Psoas muscle (tissue), 8 donors: ENCODE measurements around the gene TARS2. TPM values are rescaled to one million over a fixed set of nuclear protein-coding genes. Genes with fewer than 3 reads are reported as not detected.

Source experiments
- ATAC-seq, 4 donors: fragments of 200-7000 bp; cut with Tn5 transposase; one replicate each; pipeline ENCODE4 v1.9.1; 2020; ENCODE audit warnings: moderate library complexity in 3 of 4, mild to moderate bottlenecking in 2 of 4
- DNase-seq, 2 donors: peaks; one replicate each; pipeline ENCODE4 v3.0.0-alpha.2; 2020
- H3K27ac ChIP-seq: fragments of 200-600 bp; one replicate; pipeline ENCODE4 v1.8.0; 2022
- H3K27me3 ChIP-seq, 3 donors: fragments of 200-600 bp in 1 of 3; one replicate each; pipeline versions ENCODE4 v1.6.1 to v1.8.0; 2013 to 2022; ENCODE audit warnings: low read length in 2 of 3, mild to moderate bottlenecking in 2 of 3, moderate library complexity in 1 of 3; ENCODE audit not compliant: insufficient read depth in 3 of 3
- H3K36me3 ChIP-seq, 2 donors: fragments of 200-600 bp in 1 of 2; one replicate each; pipeline versions ENCODE4 v1.6.1 to v1.8.0; 2013 to 2022; ENCODE audit warnings: low read depth in 1 of 2, mild to moderate bottlenecking in 1 of 2, moderate library complexity in 1 of 2; ENCODE audit not compliant: insufficient read depth in 1 of 2
- H3K4me1 ChIP-seq: fragments of 200-600 bp; one replicate; pipeline ENCODE4 v1.8.0; 2022
- H3K4me3 ChIP-seq: fragments of 200-600 bp; one replicate; pipeline ENCODE4 v1.8.0; 2022; ENCODE audit warnings: mild to moderate bottlenecking
- H3K9me3 ChIP-seq: fragments of 200-600 bp; one replicate; pipeline ENCODE4 v1.8.0; 2022
- CTCF ChIP-seq: fragments of 200-600 bp; IDR thresholded peaks from one replicate; pipeline ENCODE4 v1.8.0; 2022; ENCODE audit warnings: antibody characterized with exemption
- WGBS, 3 donors: extraction: QIAGEN DNeasy Blood & Tissue Kit; methylation state at CpG; one replicate each; pipeline versions ENCODE4 v1.1.6 to v1.1.7; 2013; 5-methylcytosine and 5-hydroxymethylcytosine counted together
- intact Hi-C, 2 donors: fragments of 100-400 bp; cut with DNase I; formaldehyde crosslinking; loops; one replicate each; pipeline versions ENCODE4 v1.11.0 to v1.14.2; 2022
- polyA plus RNA-seq, 3 donors: library from polyadenylated mRNA; stranded (reverse); fragments of 200-250 nt; gene quantifications; one replicate each; pipeline ENCODE4 v1.2.3, GENCODE V29; 2013
- total RNA-seq, 4 donors: library from RNA; stranded (reverse); fragmentation: NEBNext Ultra II Directional in 2 of 4; extraction: Animal tissue kit (Norgen Biotek cat#: 25700) in 2 of 4; gene quantifications; one replicate each; pipeline versions ENCODE4 v1.2.1 to v1.2.4, GENCODE V29; 2021 to 2023
- donor health status: healthy with polysubstance abuse.
- donor health status: DM: no; HTN: no; CAD: no; lungs with moderate emphysema.
- donor health status: Bipolar disorder and iron deficiency.
- donor health status: healthy.
- donor health status: DM: yes; HTN: yes; CAD: no.
- donor health status: DM: no; HTN: no; CAD: no.
- donor health status: DM: no; HTN: no; CAD: no.
- donor health status: DM: yes; HTN: yes; CAD: no.

TARS2 gene
- total and polyA plus RNA-seq, 7 donors, result 9.6 to 44.5 (median 24.0) TPM

DNA sequence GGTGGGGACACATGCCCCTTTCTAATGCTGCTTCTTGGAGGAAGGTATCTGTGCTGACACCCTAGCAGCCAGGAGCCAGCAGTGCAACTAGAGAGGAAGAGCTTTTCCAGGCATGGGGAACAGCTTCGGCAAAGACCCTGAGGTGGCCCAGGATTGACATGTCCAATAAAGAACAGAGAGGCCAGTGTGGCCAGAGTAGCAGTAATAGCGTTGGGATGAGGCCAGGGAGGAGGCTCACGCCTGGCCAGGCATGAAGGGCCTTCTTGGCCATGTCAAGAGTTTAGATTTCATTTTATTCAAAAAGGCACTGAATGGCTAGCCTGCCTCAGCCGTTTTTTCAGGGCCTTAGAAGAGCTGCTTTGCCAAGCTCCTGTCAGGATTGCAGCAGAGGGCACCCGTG lies 45.6 kb downstream of the TARS2 start:
- WGBS, 3 donors, result 28 to 35% (median 30%) methylated on average over 5 of the region's 5 CpGs
- Histone ChIP-seq H3K9me3 (no peaks in the 10 kb centered on the region), H3K27me3 (no peaks in the 10 kb centered on the region), H3K27ac (peak overlapping the region; percentile 73), H3K4me1 (peaks cover 24% of the 10 kb centered on the region), H3K4me3 (no peak overlapping the region), H3K36me3 (no peaks in the 10 kb centered on the region)
- DNase-seq, result no peak
- no peak for TF ChIP-seq CTCF
- no peak for ATAC-seq
- intact Hi-C loops, result loop anchor here (1.0 to 5.0 kb wide), 2 partner anchors 69 to 71 kb away; no protein-coding TSS in a partner anchor

GRCh38 chr1:150534002-150534401 lies 46.8 kb downstream of the TARS2 start:
- H3K9me3 ChIP-seq, result no peaks in the 10 kb centered on the region
- DNase-seq, result no peak
- H3K4me3 ChIP-seq, result no peak overlapping the region
- peak overlapping the region; percentile 83 for H3K27ac ChIP-seq
- no peak for ATAC-seq
- H3K4me1 ChIP-seq, result peaks cover 24% of the 10 kb centered on the region
- H3K36me3 ChIP-seq, result no peaks in the 10 kb centered on the region
- no peak for TF ChIP-seq CTCF
- no peaks in the 10 kb centered on the region for H3K27me3 ChIP-seq
- intact Hi-C loops, result loop anchor here in 1 of 2 donors (5.0 kb wide), 1 partner anchor 72 kb away; no protein-coding TSS in a partner anchor
- 81 to 90% (median 89%) methylated on average over 6 of the region's 6 CpGs for WGBS, 3 donors

DNA sequence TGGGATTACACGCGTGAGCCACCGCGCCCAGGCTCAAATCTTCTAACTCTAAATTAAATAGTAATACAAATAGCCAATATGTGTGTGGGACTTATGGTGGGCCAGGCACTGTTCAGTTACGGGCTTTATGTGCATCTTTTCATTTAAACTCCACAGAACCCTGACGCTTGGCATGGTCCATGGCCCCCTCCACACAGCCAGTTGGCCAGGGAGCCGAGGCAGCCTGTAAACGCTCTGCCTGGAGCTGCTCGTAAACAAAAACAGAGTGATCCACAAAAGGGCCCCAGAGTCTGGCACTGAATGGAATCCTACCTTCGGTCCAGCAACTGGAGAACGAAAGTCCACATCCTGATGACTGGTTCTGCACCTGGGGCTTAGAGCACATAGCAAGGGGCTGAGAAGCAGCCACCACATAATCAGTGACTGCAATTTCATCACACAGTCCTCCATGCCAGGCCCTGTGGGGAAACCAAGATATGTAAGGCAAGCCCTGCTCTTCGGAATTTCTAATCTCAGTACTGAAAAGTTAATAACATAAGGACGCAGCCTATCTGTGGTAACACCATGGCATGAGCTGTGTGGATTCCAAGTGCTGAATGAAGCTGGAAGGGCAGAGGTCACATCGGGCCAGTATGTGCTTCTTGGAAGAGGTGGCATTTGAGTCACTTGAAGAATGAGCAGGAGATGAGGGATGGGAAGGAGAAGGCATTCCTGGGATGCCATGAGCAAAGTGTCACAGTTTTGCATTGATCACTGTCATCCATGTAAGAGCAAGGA lies 48.5 kb downstream of the TARS2 start:
- ATAC-seq (peak; percentile 64 to 77 (median 74)), DNase-seq (peak in 1 of 2 donors; percentile 55)
- H3K9me3 ChIP-seq, result no peaks in the 10 kb centered on the region
- H3K4me1 ChIP-seq, result peaks cover 24% of the 10 kb centered on the region
- no peaks in the 10 kb centered on the region for H3K36me3 ChIP-seq
- no peaks in the 10 kb centered on the region for H3K27me3 ChIP-seq
- no peak for TF ChIP-seq CTCF
- 27 to 50% (median 34%) methylated on average over 14 of the region's 14 CpGs for WGBS, 3 donors
- intact Hi-C loops, result no loop called here
- no peak overlapping the region for H3K4me3 ChIP-seq
- peak overlapping the region; percentile 83 for H3K27ac ChIP-seq

GRCh38 chr1:150536836-150537731 lies 49.9 kb downstream of the TARS2 start:
- H3K4me1 ChIP-seq, result peaks cover 22% of the 10 kb centered on the region
- no peak overlapping the region for H3K4me3 ChIP-seq
- DNase-seq, result no peak
- intact Hi-C loops, result no loop called here
- H3K36me3 ChIP-seq, result no peaks in the 10 kb centered on the region
- WGBS, 3 donors, result 91 to 95% (median 94%) methylated on average over 12 of the region's 12 CpGs
- H3K27me3 ChIP-seq, result no peaks in the 10 kb centered on the region
- ATAC-seq, result no peak
- peak overlapping the region; percentile 83 for H3K27ac ChIP-seq
- H3K9me3 ChIP-seq, result no peaks in the 10 kb centered on the region
- no peak for TF ChIP-seq CTCF
